Esophagus muscularis mucosa (tissue), 4 donors: Measurements from ENCODE around the gene GALNT2.

Experiments
- EP300 ChIP-seq: sonication (generic); formaldehyde crosslinking; IDR thresholded peaks from one replicate; pipeline ENCODE4 v1.6.1; 2017; ENCODE audit warnings: antibody characterized with exemption
- POLR2A ChIP-seq: fragments of 450-650 bp; IDR thresholded peaks from one replicate; pipeline ENCODE4 v1.6.1; 2017; ENCODE audit warnings: antibody characterized with exemption, moderate library complexity, mild to moderate bottlenecking, low read depth
- TF ChIP-seq, protein P1 (sequence below), 3 experiments: fragments of 200-600 bp in 2 of 3; fragments of 450-650 bp in 1 of 3; sonication (generic) in 2 of 3; IDR thresholded peaks; one replicate each; pipeline ENCODE4 v1.5.1; 2017 to 2019; ENCODE audit warnings: antibody characterized with exemption in 3 of 3, mild to moderate bottlenecking in 2 of 3, moderate library complexity in 1 of 3

DNA sequence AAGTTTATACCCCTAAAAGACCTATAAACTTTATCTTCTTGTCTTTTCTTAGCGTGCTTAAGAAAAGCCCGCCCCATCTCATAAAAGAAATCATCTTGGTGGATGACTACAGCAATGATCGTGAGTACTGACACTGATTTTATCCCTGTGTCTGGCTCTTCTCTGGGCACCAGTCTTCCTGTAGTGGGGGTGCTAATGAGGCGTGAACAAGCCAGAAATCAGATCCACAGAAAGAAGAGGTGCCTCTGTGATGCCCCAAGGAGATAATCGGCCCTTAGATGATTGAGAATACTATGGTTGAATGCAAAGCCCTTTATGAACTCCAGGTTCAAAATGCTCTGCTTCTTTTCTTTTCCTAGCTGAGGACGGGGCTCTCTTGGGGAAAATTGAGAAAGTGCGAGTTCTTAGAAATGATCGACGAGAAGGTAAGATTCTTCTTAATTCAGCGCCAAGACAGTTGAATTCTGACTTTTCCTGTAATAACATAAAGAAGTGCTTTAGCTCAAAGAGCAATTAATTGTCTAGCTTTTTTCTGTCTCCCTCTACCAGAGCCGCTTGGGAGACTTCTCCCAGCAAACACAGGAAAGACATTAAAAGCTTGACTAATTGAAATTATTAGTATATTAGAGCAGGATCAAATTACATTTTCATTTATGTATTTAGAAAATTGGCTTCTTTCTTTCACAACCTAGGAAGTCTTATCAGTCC is 169.4 kb downstream of the GALNT2 start:
- TF ChIP-seq, protein P1, sequence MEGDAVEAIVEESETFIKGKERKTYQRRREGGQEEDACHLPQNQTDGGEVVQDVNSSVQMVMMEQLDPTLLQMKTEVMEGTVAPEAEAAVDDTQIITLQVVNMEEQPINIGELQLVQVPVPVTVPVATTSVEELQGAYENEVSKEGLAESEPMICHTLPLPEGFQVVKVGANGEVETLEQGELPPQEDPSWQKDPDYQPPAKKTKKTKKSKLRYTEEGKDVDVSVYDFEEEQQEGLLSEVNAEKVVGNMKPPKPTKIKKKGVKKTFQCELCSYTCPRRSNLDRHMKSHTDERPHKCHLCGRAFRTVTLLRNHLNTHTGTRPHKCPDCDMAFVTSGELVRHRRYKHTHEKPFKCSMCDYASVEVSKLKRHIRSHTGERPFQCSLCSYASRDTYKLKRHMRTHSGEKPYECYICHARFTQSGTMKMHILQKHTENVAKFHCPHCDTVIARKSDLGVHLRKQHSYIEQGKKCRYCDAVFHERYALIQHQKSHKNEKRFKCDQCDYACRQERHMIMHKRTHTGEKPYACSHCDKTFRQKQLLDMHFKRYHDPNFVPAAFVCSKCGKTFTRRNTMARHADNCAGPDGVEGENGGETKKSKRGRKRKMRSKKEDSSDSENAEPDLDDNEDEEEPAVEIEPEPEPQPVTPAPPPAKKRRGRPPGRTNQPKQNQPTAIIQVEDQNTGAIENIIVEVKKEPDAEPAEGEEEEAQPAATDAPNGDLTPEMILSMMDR (IDR thresholded peaks at IDR 0.05) = no peak
- TF ChIP-seq EP300 (no peak), POLR2A (no peak)
